Stimulated activated CD4-positive, alpha-beta T cell treated with anti-CD3 and anti-CD28 coated beads, Interleukin-2, amount 100 ng/mL, for 4 hours (primary cell): ENCODE results near the gene UROC1.

Experiments
- DNase-seq: peaks from one replicate; pipeline ENCODE4 v3.0.0-alpha.2; 2020; ENCODE audit warnings: low read depth

UROC1 gene

GRCh38 chr3:126459763-126460127 is 57.8 kb downstream of the UROC1 start:
- no peak for DNase-seq

- DNase-seq: no peak
These were observed 58.3 kb downstream of the UROC1 start for GRCh38 chr3:126459111-126459762.

GRCh38 chr3:126456766-126457388 is 60.7 kb downstream of the UROC1 start:
- no peak for DNase-seq

GRCh38 chr3:126456211-126456610 is 61.4 kb downstream of the UROC1 start:
- no peak for DNase-seq

GRCh38 chr3:126454437-126455198 is 63.0 kb downstream of the UROC1 start:
- DNase-seq: no peak

- DNase-seq: no peak
These were observed 63.5 kb downstream of the UROC1 start for GRCh38 chr3:126454025-126454424.

- DNase-seq: no peak
These were observed 65.4 kb downstream of the UROC1 start for GRCh38 chr3:126452213-126452612.

- DNase-seq: no peak
These were observed 66.1 kb downstream of the UROC1 start for GRCh38 chr3:126451511-126451910.

GRCh38 chr3:126450744-126451143 is 66.8 kb downstream of the UROC1 start:
- DNase-seq: no peak

GRCh38 chr3:126450219-126450618 is 67.4 kb downstream of the UROC1 start:
- no peak for DNase-seq

- no peak for DNase-seq
These were observed 67.9 kb downstream of the UROC1 start for GRCh38 chr3:126449621-126450051.

- no peak for DNase-seq
These were observed 68.7 kb downstream of the UROC1 start for GRCh38 chr3:126448893-126449180.

GRCh38 chr3:126448136-126448892 is 69.3 kb downstream of the UROC1 start:
- no peak for DNase-seq

- DNase-seq: no peak
These were observed 70.0 kb downstream of the UROC1 start for GRCh38 chr3:126447456-126448106.

- no peak for DNase-seq
These were observed 70.8 kb downstream of the UROC1 start for GRCh38 chr3:126446791-126447190.

GRCh38 chr3:126446301-126446700 is 71.3 kb downstream of the UROC1 start:
- no peak for DNase-seq

GRCh38 chr3:126445506-126445905 is 72.1 kb downstream of the UROC1 start:
- no peak for DNase-seq

GRCh38 chr3:126442856-126443242 is 74.7 kb downstream of the UROC1 start:
- no peak for DNase-seq

- DNase-seq: no peak
These were observed 75.3 kb downstream of the UROC1 start for GRCh38 chr3:126442094-126442855.

- DNase-seq: no peak
These were observed 76.2 kb downstream of the UROC1 start for GRCh38 chr3:126441256-126441880.

GRCh38 chr3:126440709-126440995 is 76.9 kb downstream of the UROC1 start:
- DNase-seq: no peak
